ENCODE data around the gene SYT12. TPM values are rescaled to one million over a fixed set of nuclear protein-coding genes. Genes with fewer than 3 reads are reported as not detected.

Gene SYT12
- total and polyA plus RNA-seq, 2 donors (not counting 3 experiments of a cell fraction or from before 2014, with no cell fraction given), result not detected

- no peak overlapping the region for H3K4me3 ChIP-seq (replicated peaks in 1 of 3; ENCODE audit: insufficient read depth in 1 of 3, low read depth in 1 of 3, low read length in 3 of 3)
- no peaks in the 10 kb centered on the region for H3K79me2 ChIP-seq (ENCODE audit: control insufficient read depth, insufficient read depth, low read length)
- no peak for FAIRE-seq
- ChIA-PET POLR2A (no interaction called here), CTCF (interaction anchor here (1.6 kb wide), 1 partner anchor 161 kb away, joined by 7 read pairs; no protein-coding TSS in a partner anchor)
- no peaks in the 10 kb centered on the region for H3K9me1 ChIP-seq (replicated peaks; ENCODE audit: control insufficient read depth, extremely low read depth, insufficient read depth, low read length)
- no peak overlapping the region for H3K27ac ChIP-seq (ENCODE audit: insufficient read depth, low read depth, low read length)
- no peak for DNase-seq (ENCODE audit: low read depth, low spot score)
- no peak overlapping the region for H3K4me2 ChIP-seq (ENCODE audit: insufficient read depth, low read length)
- no peaks in the 10 kb centered on the region for H3K9me3 ChIP-seq (replicated peaks; ENCODE audit: control insufficient read depth, insufficient read depth, low read length)
- intact Hi-C loops (cut with micrococcal nuclease), result no loop called here
- H3K9ac ChIP-seq (replicated peaks; ENCODE audit: extremely low read depth, insufficient read depth, low read length), result no peak overlapping the region
- H2AFZ ChIP-seq (ENCODE audit: low read depth, low read length), result no peak overlapping the region
- dilution Hi-C loops (cut with MboI; ENCODE audit: extremely low pct_ligation_motif_present, low sequenced_read_pairs), result no loop called here
- no TSS peak for BruUV-seq (replicated peaks)
- H3K27me3 ChIP-seq (ENCODE audit: control insufficient read depth in 2 of 2, insufficient read depth in 2 of 2, low read length in 2 of 2), result no peaks in the 10 kb centered on the region
- TF ChIP-seq CTCF (IDR thresholded peaks at IDR 0.05; ENCODE audit: extremely low read depth in 1 of 2, insufficient read depth in 1 of 2, low read depth in 1 of 2, low read length in 2 of 2) (no peak), POLR2AphosphoS5 (IDR thresholded peaks at IDR 0.05; ENCODE audit: insufficient read depth, low read depth, low read length) (no peak), MYC (IDR thresholded peaks at IDR 0.05; ENCODE audit: low read depth, low read length) (no peak), EZH2 (IDR thresholded peaks at IDR 0.05; ENCODE audit: borderline replicate concordance, low read depth, low read length, severe bottlenecking) (no peak), GATA2 (IDR thresholded peaks at IDR 0.05; ENCODE audit: insufficient read depth, insufficient read length, low read depth, low read length) (no peak), POLR2A (IDR thresholded peaks at IDR 0.05; ENCODE audit: low read depth, low read length) (no peak), MAX (IDR thresholded peaks at IDR 0.05; ENCODE audit: insufficient read depth, insufficient read length) (no peak), FOS (IDR thresholded peaks at IDR 0.05; ENCODE audit: borderline replicate concordance, insufficient read depth, low read length) (no peak), JUN (IDR thresholded peaks at IDR 0.05; ENCODE audit: borderline replicate concordance, insufficient read depth, insufficient read length, low read depth) (no peak)
- no peaks in the 10 kb centered on the region for H4K20me1 ChIP-seq (replicated peaks; ENCODE audit: control insufficient read depth, extremely low read depth, insufficient read depth, low read length)
- H3K4me1 ChIP-seq (ENCODE audit: control insufficient read depth, extremely low read depth, insufficient read depth, low read length), result no peaks in the 10 kb centered on the region
- no peaks in the 10 kb centered on the region for H3K36me3 ChIP-seq (ENCODE audit: control insufficient read depth in 2 of 2, extremely low read depth in 1 of 2, insufficient read depth in 2 of 2, low read length in 2 of 2)
Measured at GRCh38 chr11:67079065-67079705, 56.3 kb downstream of the SYT12 start.
